D341Med (cell line): Measurements from ENCODE around the gene PLIN3.
"Not testable (repeated sequence)": the region's sequence is repeated elsewhere in the genome, so short reads cannot be mapped to it uniquely, and the experiment has no call there.

Experiments used
- DNase-seq: peaks from one replicate; pipeline ENCODE4 v3.0.0; 2012; ENCODE audit warnings: low spot score

The PLIN3 gene

DNA sequence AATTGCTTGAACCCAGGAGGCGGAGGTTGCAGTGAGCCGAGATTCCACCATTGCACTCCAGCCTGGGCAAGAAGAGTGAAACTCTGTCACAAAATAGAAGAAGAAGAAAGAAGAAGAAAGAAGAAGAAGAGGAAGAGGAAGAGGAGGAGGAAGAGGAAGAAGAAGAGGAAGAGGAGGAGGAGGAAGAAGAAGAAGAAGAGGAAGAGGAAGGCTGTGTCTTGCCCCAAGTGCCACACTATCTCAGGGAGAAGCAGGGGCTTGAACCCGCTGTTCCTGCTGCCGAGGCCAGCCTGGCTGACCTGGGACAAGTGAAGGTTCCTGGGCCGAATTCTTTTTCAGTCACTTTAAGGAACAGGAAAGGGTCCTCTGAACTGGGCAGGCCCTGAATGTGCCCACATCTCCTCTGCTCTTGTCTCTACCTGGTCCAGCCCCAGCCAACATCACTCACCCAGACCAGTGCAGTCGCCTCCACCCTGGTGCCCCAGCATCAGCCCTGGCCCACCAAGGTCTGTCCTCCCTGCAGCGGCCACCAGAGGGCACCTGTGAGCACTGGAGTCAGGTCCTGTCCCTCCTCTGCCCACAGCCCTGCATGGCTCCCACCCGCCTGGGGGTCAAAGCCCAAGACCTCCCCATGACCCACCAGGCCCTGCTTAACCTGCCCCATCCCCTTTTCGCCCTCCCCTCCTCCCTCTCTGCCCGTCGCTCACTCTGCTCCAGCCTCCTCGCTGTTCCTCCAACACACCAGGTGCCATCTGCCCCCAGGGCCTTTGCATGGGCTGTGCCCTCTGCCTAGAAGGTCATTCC is 55.9 kb downstream of the PLIN3 start:
- peak; percentile 83 for DNase-seq

DNA sequence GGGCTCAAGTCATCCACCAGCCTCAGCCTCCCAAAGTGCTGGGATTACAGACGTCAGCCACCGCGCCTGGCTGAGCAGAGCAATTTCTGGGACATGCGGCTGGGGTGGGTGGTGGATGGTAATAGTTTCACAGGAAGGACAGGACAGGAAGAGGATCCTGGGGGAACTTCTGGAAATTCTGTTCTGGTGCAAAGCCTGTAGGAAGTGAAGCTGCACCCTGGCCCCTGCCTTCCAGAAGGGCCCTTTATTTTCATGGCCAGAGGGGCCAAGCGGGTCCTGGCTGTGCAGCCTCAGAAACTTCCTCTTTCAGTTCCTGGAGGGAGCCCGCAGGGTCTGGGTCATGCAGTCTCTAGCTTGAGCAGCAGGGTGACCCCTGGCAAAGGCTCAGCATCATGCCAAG is 60.3 kb downstream of the PLIN3 start:
- DNase-seq, result no peak

DNA sequence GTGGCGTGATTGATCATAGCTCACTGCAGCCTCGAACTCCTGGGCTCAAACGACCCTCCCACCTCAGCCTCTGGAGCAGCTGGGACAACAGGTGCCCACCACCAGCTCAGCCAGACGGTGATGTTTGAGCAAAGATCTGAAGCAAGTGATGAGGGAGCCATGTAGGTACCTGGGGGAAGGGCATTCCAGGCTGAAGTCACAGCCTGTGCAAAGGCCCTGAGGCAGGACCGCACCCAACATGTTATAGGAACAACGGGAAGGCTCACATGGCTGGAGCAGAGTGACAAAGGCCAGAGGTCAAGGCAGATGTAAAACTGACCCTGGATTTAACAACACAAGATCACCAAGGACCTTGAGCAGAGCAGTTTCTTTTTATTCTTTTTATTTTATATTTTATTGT is 61.1 kb downstream of the PLIN3 start:
- DNase-seq, result no peak

DNA sequence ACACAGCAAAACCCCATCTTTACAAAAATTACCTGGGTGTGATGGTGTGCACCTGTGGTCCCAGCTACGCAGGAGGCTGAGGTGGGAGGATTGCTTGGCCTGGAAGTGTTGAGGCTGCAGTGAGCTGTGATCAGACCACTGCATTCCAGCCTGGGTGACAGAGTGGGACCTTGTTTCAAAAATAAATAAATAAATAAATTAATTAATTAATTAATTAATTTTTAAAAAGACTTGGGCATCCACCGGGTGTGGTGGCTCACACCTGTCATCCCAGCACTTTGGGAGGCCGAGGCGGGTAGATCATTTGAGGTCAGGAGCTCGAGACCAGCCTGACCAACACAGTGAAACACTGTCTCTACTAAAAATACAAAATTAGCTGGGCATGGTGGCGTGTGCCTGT is 62.3 kb downstream of the PLIN3 start:
- DNase-seq, result not testable (repeated sequence)

DNA sequence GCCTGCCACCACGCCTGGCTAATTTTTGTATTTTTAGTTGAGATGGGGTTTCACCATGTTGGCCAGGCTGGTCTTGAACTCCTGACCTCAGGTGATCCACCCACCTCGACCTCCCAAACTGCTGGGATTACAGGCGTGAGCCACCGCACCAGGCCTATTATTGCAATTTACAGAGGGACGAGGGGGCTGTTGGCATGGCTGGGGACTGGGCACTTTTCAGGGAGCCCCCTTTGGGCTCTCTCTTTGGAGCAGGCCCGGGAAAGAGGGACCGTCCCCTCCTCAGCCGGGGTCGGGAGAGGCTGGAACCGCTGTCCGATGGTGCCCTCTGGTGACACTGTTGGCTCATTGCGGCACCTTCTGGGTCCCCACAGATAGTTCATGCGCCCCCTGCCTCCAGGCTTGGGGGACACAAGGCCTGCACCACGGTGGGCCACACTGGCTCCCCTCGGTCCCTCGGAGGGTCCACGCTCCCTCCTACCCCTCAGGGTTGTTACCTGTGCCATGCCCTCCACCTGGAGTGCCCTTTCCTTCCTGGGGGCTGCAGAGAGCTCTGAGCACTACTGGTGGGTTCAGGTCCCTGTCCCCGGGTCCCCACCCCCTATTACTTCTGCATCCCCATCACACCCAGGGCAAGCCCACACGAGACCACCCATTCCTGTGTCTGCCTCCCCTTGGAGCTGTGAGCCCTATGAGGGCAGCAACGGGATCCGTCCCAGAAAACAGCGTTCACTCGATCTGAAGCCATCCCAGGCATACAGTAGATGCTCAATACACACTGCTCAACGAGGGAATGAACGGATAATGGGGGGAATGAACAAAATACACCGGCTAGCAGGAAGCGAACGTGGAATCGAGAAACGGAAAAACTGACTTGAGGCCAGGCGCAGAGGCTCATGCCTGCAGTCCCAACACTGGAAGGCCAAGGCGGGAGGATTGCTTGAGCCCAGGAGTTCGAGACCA is 63.5 kb downstream of the PLIN3 start:
- peak; percentile 89 for DNase-seq

DNA sequence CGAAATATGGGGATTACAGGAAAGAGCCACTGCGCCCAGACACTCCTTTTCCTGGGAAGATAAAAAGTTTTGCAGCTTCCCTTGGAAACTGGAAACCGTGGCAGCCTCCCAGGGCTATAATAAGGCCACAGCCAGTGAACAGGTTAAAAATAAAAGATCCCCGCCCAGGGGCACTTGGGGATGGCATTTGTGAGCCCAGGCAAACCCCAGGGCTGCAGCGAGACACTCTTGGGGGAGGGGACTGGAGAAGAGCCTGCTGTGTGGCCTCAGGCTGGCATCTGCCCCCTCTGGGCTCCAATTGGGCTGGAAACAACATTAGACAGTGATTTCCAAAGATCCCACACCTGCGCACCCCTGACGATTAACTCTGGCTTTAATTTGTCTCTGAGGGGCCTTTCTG is 64.8 kb downstream of the PLIN3 start:
- DNase-seq, result no peak

DNA sequence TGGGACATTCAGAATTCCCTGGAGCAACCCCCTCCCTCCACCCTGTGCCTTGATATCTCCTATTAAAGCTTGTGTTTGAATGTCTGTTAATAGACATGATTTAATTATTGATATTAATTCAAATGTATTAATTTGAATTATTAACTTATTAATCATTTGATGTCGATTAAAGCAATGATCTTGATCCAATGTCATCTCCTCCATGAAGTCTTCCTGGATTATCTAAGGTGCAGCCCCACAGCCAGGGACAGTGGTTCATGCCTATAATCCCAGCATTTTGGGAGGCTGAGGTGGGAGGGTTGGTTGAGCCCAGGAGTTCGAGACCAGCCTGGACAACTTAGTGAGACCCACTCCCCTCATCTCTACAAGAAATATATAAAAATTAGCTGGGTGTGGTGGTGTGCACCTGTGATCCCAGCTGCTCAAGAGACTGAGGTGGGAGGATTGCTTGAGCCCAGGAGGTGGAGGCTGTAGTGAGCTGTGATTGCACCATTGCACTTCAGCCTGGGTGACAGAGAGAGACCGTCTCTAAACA is 66.3 kb downstream of the PLIN3 start:
- DNase-seq, result no peak

DNA sequence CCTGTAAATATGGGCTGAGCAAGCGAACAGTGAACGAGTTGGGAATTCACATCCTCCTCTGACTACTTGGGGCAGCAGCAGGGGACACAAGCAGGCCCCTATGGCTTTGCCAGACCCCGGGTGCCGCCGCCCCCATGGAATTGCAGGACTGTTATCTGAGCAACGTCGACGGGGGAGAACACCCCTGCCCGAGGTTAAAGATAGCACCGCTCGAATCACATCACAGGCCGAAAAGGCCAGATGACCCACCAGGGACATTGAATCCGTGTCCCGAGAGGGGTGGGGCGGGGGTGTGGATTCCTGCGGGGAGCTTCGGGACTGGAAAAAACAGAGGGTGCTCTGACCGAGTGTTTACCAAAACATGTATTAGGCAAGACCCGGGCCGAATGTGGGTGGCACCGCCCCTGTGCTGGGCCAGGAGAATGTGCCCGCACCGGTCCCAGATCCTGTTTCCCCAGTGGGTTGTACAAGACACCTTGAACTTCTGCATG is 66.8 kb downstream of the PLIN3 start:
- DNase-seq, result no peak

DNA sequence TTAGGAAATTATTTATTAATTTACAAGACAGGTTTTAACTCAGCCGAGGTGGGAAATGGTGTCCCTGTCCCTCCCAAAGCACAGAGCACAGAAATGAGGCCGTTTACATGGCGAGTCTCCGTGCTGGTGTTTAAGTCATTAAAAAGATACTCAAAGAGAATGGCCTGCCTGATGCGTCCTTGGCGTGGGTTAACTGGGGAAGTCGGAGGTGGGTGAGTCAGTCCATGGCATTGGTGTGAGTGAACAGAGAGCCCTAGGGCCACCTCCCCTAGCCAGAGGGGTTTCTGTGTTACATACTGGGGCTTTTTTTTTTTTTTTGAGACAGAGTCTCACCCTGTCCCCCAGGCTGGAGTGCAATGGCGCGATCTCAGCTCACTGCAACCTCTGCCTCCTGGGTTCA is 72.1 kb downstream of the PLIN3 start:
- no peak for DNase-seq

DNA sequence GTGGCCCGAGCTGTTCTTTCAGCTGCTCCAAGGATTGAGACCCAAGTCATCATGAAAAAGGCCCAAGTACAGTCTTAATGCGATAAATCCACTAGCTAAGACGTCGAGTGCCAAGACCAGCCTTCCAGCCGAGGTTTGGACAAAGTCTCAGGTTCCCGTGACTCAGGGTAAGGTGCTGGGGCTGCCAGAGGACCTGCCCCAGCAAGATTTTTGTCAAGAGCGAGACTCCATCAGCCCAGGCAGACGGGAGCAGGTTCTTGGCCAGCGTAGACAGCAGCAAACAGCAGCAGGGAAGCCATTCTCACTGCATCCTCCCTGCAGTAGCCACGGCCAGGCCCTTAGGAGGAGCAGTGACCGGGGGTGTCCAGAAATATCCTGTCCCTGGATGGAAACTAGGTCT is 72.5 kb downstream of the PLIN3 start:
- no peak for DNase-seq

DNA sequence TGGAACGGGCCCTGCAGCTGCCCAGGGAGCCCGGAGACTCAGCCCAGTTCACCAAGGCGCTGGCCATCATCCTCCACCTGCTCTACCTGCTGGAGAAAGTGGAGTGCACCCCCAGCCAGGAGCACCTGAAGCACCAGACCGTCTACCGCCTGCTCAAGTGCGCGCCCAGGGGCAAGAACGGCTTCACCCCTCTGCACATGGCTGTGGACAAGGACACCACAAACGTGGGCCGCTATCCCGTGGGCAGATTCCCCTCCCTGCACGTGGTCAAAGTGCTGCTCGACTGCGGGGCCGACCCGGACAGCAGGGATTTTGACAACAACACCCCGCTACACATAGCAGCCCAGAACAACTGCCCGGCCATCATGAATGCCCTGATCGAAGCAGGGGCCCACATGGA is 74.2 kb downstream of the PLIN3 start:
- DNase-seq, result not testable (repeated sequence)

DNA sequence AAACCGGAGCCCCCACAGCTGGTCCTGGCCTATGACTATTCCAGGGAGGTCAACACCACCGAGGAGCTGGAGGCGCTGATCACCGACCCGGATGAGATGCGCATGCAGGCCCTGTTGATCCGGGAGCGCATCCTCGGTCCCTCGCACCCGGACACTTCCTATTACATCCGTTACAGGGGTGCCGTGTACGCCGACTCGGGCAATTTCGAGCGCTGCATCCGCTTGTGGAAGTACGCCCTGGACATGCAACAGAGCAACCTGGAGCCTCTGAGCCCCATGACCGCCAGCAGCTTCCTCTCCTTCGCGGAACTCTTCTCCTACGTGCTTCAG is 74.6 kb downstream of the PLIN3 start:
- DNase-seq, result not testable (repeated sequence)

DNA sequence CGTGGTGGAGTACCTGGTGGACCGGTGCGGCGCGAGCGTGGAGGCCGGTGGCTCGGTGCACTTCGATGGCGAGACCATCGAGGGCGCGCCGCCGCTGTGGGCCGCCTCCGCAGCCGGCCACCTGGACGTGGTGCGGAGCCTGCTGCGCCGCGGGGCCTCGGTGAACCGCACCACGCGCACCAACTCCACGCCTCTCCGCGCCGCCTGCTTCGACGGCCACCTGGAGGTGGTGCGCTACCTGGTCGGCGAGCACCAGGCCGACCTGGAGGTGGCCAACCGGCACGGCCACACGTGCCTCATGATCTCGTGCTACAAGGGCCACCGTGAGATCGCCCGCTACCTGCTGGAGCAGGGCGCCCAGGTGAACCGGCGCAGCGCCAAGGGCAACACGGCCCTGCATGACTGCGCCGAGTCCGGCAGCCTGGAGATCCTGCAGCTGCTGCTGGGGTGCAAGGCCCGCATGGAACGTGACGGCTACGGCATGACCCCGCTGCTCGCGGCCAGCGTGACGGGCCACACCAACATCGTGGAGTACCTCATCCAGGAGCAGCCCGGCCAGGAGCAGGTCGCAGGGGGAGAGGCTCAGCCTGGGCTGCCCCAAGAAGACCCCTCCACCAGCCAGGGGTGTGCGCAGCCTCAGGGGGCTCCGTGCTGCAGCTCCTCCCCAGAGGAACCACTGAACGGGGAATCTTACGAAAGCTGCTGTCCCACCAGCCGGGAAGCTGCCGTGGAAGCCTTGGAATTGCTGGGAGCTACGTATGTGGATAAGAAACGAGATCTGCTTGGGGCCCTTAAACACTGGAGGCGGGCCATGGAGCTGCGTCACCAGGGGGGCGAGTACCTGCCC is 75.2 kb downstream of the PLIN3 start:
- not testable (repeated sequence) for DNase-seq

DNA sequence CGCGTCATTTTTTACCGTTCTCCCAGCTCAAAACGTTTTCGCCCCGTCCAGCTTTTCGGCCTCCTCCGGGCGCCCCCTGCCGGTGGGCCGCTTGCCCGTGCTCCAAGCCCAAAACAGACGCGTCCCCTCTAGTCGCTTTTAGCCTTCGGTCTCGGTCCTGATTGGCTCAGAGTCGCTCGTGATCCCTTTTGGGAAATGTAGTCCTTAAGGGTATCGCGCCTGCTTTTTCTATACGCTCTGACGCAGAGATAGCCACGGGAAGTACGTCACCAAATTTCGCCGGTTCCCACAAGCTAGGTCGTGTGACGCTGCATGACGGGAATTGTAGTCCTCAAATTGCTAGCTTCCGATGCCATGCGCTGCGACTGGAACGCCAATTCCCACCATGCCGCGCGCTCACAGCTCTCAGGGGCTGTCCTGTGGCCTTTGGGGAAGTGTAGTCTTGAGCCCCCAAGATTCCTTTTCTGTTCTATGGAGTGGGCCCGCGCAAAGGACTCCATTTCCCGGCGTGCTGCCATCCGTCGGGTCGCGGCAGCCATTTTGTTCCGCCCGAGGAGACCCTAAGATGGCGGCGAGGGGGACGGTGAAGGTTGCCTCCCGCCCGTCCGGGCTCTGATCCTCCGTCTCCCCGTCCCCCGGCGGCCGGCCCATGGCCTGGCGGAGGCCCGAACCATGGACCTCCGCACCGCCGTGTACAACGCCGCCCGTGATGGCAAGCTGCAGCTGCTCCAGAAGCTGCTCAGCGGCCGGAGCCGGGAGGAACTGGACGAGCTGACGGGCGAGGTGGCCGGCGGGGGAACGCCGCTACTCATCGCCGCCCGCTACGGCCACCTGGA is 76.1 kb downstream of the PLIN3 start, which contains the start of gene FEM1A:
FEM1A (plus strand) TSS at position 552 of the 836 bp plus-strand sequence; CDS start at position 673, 121 bp downstream.
- DNase-seq, result peak; percentile 91
